Heart left ventricle (tissue), 16 donors: Measurements from ENCODE around the gene CAV2. TPM values are rescaled to one million over a fixed set of nuclear protein-coding genes. Genes with fewer than 3 reads are reported as not detected.

Source experiments
- ATAC-seq, 4 donors: fragments of 200-7000 bp; cut with Tn5 transposase; one replicate each; pipeline ENCODE4 v1.9.1; 2020 to 2022; ENCODE audit warnings: moderate library complexity in 4 of 4, mild to moderate bottlenecking in 3 of 4, moderate number of reproducible peaks in 1 of 4
- DNase-seq, 5 donors: peaks; one replicate each; pipeline ENCODE4 v3.0.0-alpha.2; 2020
- H3K27ac ChIP-seq, 12 donors: fragments of 200-600 bp; sonication (generic) in 4 of 12; one replicate each; pipeline versions ENCODE4 v1.5.0 to v1.8.0; 2016 to 2022; ENCODE audit warnings: mild to moderate bottlenecking in 2 of 12
- H3K27me3 ChIP-seq, 9 donors: fragments of 200-600 bp; sonication (generic) in 2 of 9; one replicate each; pipeline versions ENCODE4 v1.5.1 to v1.8.0; 2016 to 2022; ENCODE audit warnings: mild to moderate bottlenecking in 3 of 9
- H3K36me3 ChIP-seq, 9 donors: fragments of 200-600 bp; sonication (generic) in 2 of 9; one replicate each; pipeline versions ENCODE4 v1.5.0 to v1.8.0; 2018 to 2022; ENCODE audit warnings: mild to moderate bottlenecking in 2 of 9
- H3K4me1 ChIP-seq, 12 donors: fragments of 200-600 bp; sonication (generic) in 4 of 12; one replicate each; pipeline versions ENCODE4 v1.5.0 to v1.8.0; 2016 to 2022; ENCODE audit warnings: mild to moderate bottlenecking in 3 of 12
- H3K4me3 ChIP-seq, 12 donors: fragments of 200-600 bp; sonication (generic) in 4 of 12; one replicate each; pipeline versions ENCODE4 v1.5.0 to v1.8.0; 2017 to 2022; ENCODE audit warnings: mild to moderate bottlenecking in 9 of 12, moderate library complexity in 4 of 12
- H3K9me3 ChIP-seq, 12 donors: fragments of 200-600 bp; sonication (generic) in 4 of 12; one replicate each; pipeline versions ENCODE4 v1.5.0 to v1.8.0; 2016 to 2022; ENCODE audit warnings: mild to moderate bottlenecking in 1 of 12
- POLR2A ChIP-seq, 2 donors: fragments of 450-650 bp; IDR thresholded peaks; one replicate each; pipeline ENCODE4 v1.6.1; 2017; ENCODE audit warnings: antibody characterized with exemption in 2 of 2, mild to moderate bottlenecking in 2 of 2, moderate library complexity in 2 of 2
- WGBS, 4 donors: extraction: QIAGEN DNeasy Blood & Tissue Kit in 2 of 4; methylation state at CpG; one replicate each; pipeline versions ENCODE4 v1.1.5 to v1.1.7; 2013 to 2018; 5-methylcytosine and 5-hydroxymethylcytosine counted together
- intact Hi-C, 10 donors: fragments of 100-400 bp; cut with DNase I; formaldehyde crosslinking; loops; one replicate each; pipeline versions ENCODE4 v1.11.1 to v1.14.2; 2022
- long read RNA-seq, 3 donors: library from polyadenylated mRNA; unstranded; transcript quantifications; one replicate each; pipeline ENCODE4 v2.0.0, GENCODE V29; 2020 to 2021
- polyA plus RNA-seq, 2 donors: library from polyadenylated mRNA; stranded (reverse); fragments of 200-250 nt; gene quantifications; one replicate each; pipeline ENCODE4 v1.2.3, GENCODE V29; 2013
- total RNA-seq, 9 donors: library from RNA; depleted of rRNA in 2 of 9; stranded (reverse); fragments of >200 nt in 2 of 9; fragmentation: NEBNext Ultra II Directional in 3 of 9; extraction: Animal tissue kit (Norgen Biotek cat#: 25700) in 3 of 9; gene quantifications; one replicate each; pipeline versions ENCODE4 v1.1.0 to v1.2.4, GENCODE V29; 2016 to 2023
- TF ChIP-seq, protein P1 (sequence below), 12 donors: fragments of 200-600 bp; sonication (generic) in 4 of 12; IDR thresholded peaks; one replicate each; pipeline versions ENCODE4 v1.5.0 to v1.8.0; 2018 to 2022; ENCODE audit warnings: antibody characterized with exemption in 12 of 12, mild to moderate bottlenecking in 5 of 12
- donor health status: ischemic (EF 13 %, LVEDD 7.1; RV severe dilation, severe dysfunction).
- donor health status: healthy with polysubstance abuse.
- donor health status: DM: no; HTN: yes; CAD: no.
- donor health status: DM: no; HTN: no; CAD: no.
- donor health status: ischemic (EF 25% LVEDD 6.9; RV normal size, moderate dysfunction).
- donor health status: ischemic (EF 25% LVEDD 5.7; RV mildly dilated, moderate dysfunction).
- donor health status: healthy.
- donor health status: DM: yes; HTN: yes; CAD: no.
- donor health status: ischemic (EF 35%, LVEDD 5.7; RV mildly dilated, moderate dysfunction).
- donor health status: nonischemic (EF 11% LVEDD 7.7; RV severe dilation, severe dysfunction).
- donor health status: DM: yes; HTN: yes; CAD: no.
- donor health status: PGD.
- donor health status: ischemic (EF 29% LVEDD 5.4; RV normal size, mild dysfunction).
- donor health status: nonischemic (EF 23%, LVEDD 6.1; RV moderate dilation, normal function).

CAV2 gene
- total RNA-seq (100 to 1,000 TPM; 189 to 345 (median 237) TPM), polyA plus RNA-seq (100 to 1,000 TPM in 1 of 2 donors, 10 to 100 TPM in 1; 66.3 to 236 TPM)
- long read RNA-seq, donor 1, transcript CAV2-201 (3 exons, 3,301 nt), result major isoform, 476 of 532 reads
- long read RNA-seq, donor 1, transcript CAV2-202 (2 exons, 776 nt), result minor isoform, 19 of 532 reads
- long read RNA-seq, donor 1, transcript CAV2-214 (2 exons, 787 nt), result minor isoform, 15 of 532 reads
- long read RNA-seq, donor 1, partial matches to known transcripts, result 0 of 532 reads
- long read RNA-seq, donor 1, other reads (novel, unspliced or antisense), result 20 of 532 reads
- long read RNA-seq, donor 2, transcript CAV2-214 (2 exons, 787 nt), result minor isoform, 44 of 1,033 reads
- long read RNA-seq, donor 2, transcript CAV2-202 (2 exons, 776 nt), result minor isoform, 26 of 1,033 reads
- long read RNA-seq, donor 2, transcript CAV2-201 (3 exons, 3,301 nt), result major isoform, 939 of 1,033 reads
- long read RNA-seq, donor 2, partial matches to known transcripts, result 0 of 1,033 reads
- long read RNA-seq, donor 2, other reads (novel, unspliced or antisense), result 22 of 1,033 reads
- long read RNA-seq, donor 3, transcript CAV2-202 (2 exons, 776 nt), result minor isoform, 43 of 480 reads
- long read RNA-seq, donor 3, transcript CAV2-201 (3 exons, 3,301 nt), result major isoform, 393 of 480 reads
- long read RNA-seq, donor 3, transcript CAV2-214 (2 exons, 787 nt), result minor isoform, 29 of 480 reads
- long read RNA-seq, donor 3, partial matches to known transcripts, result 0 of 480 reads
- long read RNA-seq, donor 3, other reads (novel, unspliced or antisense), result 15 of 480 reads

DNA sequence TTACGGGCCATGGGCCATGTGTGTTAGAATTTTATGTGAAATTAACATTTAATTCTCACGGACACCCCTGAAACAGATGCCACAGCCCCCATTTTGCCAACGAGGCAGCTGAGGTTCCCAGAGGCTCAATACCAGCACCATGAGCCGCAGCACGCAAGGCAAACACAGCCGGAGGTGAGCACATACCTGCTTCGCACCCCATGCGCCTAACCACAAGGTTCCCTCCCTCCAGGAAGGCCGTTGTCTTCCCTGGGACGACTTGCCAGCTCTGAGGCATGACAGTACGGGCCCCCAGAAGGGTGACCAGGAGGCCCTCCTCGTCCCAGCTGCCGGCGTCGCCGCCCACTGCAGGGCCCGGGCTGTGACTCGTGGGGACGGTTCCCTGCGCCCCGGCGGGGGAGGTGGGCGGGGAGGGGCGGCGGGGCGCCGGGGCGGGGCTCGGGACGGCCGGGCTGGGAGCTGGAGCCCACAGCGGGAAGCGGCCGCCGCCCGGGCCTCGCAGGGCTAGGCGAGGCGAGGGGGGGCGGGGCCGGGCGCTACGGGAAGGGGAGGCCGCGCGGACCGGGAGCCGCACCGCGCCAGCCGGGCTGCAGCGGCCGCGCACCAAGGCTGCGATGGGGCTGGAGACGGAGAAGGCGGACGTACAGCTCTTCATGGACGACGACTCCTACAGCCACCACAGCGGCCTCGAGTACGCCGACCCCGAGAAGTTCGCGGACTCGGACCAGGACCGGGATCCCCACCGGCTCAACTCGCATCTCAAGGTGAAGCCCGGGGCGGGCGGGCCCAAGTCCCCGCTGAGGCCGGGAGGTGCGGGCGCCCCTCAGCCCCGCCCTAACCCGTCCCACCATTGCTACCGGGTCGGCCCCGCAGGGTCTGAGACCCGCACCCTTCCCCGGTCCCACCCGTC, at the start of gene CAV2:
Gene CAV2, plus strand, starts transcription at position 571 of the 910 bp plus-strand sequence. Its CDS starts 44 bp downstream, at position 615.
- peaks cover 0 to 5% (median 0%) of the 10 kb centered on the region in 9 donors for H3K36me3 ChIP-seq
- intact Hi-C loops, result loop anchor here in 9 of 10 donors (1.0 to 10.0 kb wide), 8 partner anchors 25 to 232 kb away; partner anchors contain the start of gene CAV1 (in 2 of the 9)
- peak; percentile 86 to 88 (median 87) for DNase-seq
- TF ChIP-seq, protein P1, sequence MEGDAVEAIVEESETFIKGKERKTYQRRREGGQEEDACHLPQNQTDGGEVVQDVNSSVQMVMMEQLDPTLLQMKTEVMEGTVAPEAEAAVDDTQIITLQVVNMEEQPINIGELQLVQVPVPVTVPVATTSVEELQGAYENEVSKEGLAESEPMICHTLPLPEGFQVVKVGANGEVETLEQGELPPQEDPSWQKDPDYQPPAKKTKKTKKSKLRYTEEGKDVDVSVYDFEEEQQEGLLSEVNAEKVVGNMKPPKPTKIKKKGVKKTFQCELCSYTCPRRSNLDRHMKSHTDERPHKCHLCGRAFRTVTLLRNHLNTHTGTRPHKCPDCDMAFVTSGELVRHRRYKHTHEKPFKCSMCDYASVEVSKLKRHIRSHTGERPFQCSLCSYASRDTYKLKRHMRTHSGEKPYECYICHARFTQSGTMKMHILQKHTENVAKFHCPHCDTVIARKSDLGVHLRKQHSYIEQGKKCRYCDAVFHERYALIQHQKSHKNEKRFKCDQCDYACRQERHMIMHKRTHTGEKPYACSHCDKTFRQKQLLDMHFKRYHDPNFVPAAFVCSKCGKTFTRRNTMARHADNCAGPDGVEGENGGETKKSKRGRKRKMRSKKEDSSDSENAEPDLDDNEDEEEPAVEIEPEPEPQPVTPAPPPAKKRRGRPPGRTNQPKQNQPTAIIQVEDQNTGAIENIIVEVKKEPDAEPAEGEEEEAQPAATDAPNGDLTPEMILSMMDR (IDR thresholded peaks at IDR 0.05), result no peak
- peak in 1 of 2 donors; percentile 66 for TF ChIP-seq POLR2A (IDR thresholded peaks at IDR 0.05)
- 3 to 18% (median 4%) methylated on average over 10 to 86 of the region's 86 CpGs for WGBS, 4 donors
- peaks cover 0 to 5% (median 0%) of the 10 kb centered on the region in 12 donors for H3K9me3 ChIP-seq
- peak within 1 kb of the TSS; percentile 95 to 99 (median 98) for H3K27ac ChIP-seq
- H3K4me3 ChIP-seq, result peak within 1 kb of the TSS; percentile 75 to 95 (median 89)
- H3K27me3 ChIP-seq, result peaks cover 0 to 17% (median 0%) of the 10 kb centered on the region in 9 donors
- ATAC-seq, result peak; percentile 79 to 93 (median 86)
- peaks cover 0 to 42% (median 24%) of the 10 kb centered on the region in 12 donors for H3K4me1 ChIP-seq

DNA sequence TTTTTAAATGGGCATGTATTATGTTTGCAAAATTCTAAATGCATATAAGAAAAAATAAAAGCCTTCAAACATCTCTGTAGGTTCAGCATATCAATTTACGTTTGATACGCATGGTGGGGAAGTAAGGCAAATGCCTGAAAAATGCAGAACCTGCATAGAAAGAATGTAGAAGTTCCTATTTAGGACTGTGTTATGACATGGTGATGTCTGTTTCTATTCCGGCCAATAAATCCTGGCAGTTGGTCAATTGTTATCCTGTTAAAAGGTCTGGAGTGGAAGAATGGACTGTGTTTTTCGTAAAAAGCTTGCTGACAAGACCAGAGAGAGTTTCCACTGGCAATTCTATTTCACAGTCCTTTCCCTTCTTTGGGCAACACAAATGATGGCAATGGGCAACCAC, 49.6 kb upstream of the CAV2 start:
- ATAC-seq (peak; percentile 74 to 86 (median 80)), DNase-seq (peak in 2 of 5 donors; percentile 27 to 46)
- peak overlapping the region in 11 of 12 donors; percentile 24 to 80 (median 64) for H3K27ac ChIP-seq
- peaks cover 0 to 39% (median 11%) of the 10 kb centered on the region in 12 donors for H3K4me1 ChIP-seq
- H3K36me3 ChIP-seq, result no peaks in the 10 kb centered on the region
- TF ChIP-seq, protein P1 (IDR thresholded peaks at IDR 0.05), result no peak
- no peak for TF ChIP-seq POLR2A (IDR thresholded peaks at IDR 0.05)
- 22 to 29% (median 25%) methylated on average over 4 of the region's 4 CpGs for WGBS, 4 donors
- intact Hi-C loops, result loop anchor here in 9 of 10 donors (5.0 to 10.0 kb wide), 8 partner anchors 45 to 185 kb away; partner anchors contain the start of genes CAV2 (in 5 of the 9) and CAV1 (in 2 of the 9)
- H3K4me3 ChIP-seq, result no peak overlapping the region
- H3K9me3 ChIP-seq, result no peaks in the 10 kb centered on the region
- no peaks in the 10 kb centered on the region for H3K27me3 ChIP-seq

- H3K4me3 ChIP-seq, result no peak overlapping the region
- TF ChIP-seq POLR2A (IDR thresholded peaks at IDR 0.05), result no peak
- TF ChIP-seq, protein P1 (IDR thresholded peaks at IDR 0.05), result peak in 4 of 12 donors; percentile 10 to 33 (median 14)
- no peak for DNase-seq
- no peaks in the 10 kb centered on the region for H3K27me3 ChIP-seq
- H3K27ac ChIP-seq, result peak overlapping the region in 1 of 12 donors; percentile 30
- no peak for ATAC-seq
- H3K36me3 ChIP-seq, result no peaks in the 10 kb centered on the region
- WGBS, 4 donors, result 86 to 97% (median 91%) methylated on average over 2 of the region's 2 CpGs
- H3K9me3 ChIP-seq, result no peaks in the 10 kb centered on the region
- intact Hi-C loops, result loop anchor here in 2 of 10 donors (5.0 kb wide), 2 partner anchors 45 to 95 kb away; partner anchors contain the start of gene CAV2 (in 1 of the 2)
- H3K4me1 ChIP-seq, result peaks cover 0 to 29% (median 11%) of the 10 kb centered on the region in 12 donors
These were observed 47.4 kb upstream of the CAV2 start for GRCh38 chr7:116451957-116452729.
